NT2/D1 (cell line): ENCODE results near the gene MBLAC2.

Experiments
- SUZ12 ChIP-seq: IDR thresholded peaks from 2 replicates; pipeline ENCODE4 v1.6.1; 2011; ENCODE audit not compliant: insufficient read length, insufficient read depth; ENCODE audit errors: extremely low read depth
- ZNF274 ChIP-seq: IDR thresholded peaks from 2 replicates; pipeline ENCODE4 v1.6.1; 2011; ENCODE audit warnings: mild to moderate bottlenecking, low read depth, low read length

DNA sequence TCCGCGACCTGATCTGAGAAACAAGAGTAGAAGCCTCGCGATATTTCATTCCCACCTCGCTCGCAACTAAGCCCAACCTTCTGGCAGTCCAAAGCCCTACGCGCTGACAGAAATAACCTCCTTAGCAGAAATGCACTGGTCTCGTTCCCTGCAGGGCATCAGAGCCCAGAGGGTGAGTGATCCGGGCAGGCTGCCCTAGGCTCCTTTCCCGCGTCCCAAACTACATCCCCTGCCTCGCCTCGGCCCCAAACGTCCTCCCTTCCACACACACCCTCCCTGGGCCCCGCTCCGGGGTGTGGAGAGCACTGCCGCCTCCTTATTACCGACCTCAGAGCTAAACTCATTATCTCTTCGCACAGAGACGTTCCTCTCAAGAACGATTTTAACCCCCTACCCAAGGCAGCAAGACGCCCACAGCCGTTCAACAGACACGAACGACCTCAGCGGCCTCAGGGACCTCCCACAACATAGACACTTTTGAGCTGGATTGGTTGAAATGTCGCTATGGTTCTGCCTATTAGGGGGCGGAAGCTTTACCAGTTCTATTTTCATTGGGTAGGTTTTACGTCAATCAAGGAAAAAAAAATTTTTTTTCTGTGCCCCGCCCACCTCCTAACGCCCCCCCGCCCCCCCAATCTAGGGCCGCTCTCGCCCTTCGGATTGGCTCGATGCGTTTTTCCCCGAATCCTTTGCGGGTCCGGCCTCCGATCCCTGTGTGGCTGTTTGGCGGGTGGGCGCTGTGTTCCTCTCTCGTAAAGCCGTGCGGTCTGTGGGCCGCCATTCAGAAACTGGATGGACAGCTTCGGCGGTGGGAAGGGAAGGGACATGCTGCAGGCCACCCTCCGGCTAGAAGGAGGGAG lies 65.0 kb downstream of the MBLAC2 start, which contains the start of gene CETN3:
- TF ChIP-seq SUZ12 (no peak), ZNF274 (no peak)
